ENCODE results near the gene SMC1B. TPM values are rescaled to one million over a fixed set of nuclear protein-coding genes. Genes with fewer than 3 reads are reported as not detected.

SMC1B gene
- total RNA-seq, 3 donors from 2014 or later (not counting 1 experiment from before 2014, with no cell fraction given): 0.07 to 0.09 TPM; not detected in 1

DNA sequence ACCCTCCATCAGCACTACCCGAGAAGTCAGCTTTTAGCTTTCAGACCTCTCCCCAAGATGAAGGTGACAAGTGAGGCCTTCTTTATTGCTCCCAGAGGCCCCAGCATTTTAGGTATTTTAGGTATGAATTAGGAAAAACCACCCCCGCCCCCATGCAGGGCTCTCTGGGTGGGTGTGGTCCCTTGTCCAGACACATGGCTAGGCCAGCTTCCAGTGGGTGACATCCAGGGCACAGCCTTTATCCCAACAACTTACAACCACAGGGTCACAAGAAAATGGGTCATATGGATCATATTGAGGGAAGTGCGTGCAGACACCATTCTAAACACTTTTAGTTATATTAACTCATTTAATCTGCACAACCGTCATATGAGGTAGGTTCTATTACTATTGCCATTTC lies 42.2 kb upstream of the SMC1B start:
- H3K36me3 Mint-ChIP-seq: no peaks in the 10 kb centered on the region
- no peak for ATAC-seq
- intact Hi-C loops (cut with micrococcal nuclease): no loop called here
- no peaks in the 10 kb centered on the region for H3K9me3 Mint-ChIP-seq
- TF ChIP-seq, protein P1, sequence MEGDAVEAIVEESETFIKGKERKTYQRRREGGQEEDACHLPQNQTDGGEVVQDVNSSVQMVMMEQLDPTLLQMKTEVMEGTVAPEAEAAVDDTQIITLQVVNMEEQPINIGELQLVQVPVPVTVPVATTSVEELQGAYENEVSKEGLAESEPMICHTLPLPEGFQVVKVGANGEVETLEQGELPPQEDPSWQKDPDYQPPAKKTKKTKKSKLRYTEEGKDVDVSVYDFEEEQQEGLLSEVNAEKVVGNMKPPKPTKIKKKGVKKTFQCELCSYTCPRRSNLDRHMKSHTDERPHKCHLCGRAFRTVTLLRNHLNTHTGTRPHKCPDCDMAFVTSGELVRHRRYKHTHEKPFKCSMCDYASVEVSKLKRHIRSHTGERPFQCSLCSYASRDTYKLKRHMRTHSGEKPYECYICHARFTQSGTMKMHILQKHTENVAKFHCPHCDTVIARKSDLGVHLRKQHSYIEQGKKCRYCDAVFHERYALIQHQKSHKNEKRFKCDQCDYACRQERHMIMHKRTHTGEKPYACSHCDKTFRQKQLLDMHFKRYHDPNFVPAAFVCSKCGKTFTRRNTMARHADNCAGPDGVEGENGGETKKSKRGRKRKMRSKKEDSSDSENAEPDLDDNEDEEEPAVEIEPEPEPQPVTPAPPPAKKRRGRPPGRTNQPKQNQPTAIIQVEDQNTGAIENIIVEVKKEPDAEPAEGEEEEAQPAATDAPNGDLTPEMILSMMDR (IDR thresholded peaks at IDR 0.05): no peak
- no peaks in the 10 kb centered on the region for H3K4me1 ChIP-seq (ENCODE audit: control insufficient read depth, insufficient read depth, low read length)
- no peak overlapping the region for H3K4me3 Mint-ChIP-seq
- no peaks in the 10 kb centered on the region for H3K36me3 ChIP-seq (ENCODE audit: control insufficient read depth, insufficient read depth, low read length)
- 100% methylated on average over 2 of the region's 4 CpGs for WGBS (ENCODE audit: insufficient coverage)
- H3K27ac ChIP-seq (ENCODE audit: low read length): no peak overlapping the region
- no peaks in the 10 kb centered on the region for H3K4me1 Mint-ChIP-seq
- no peak for DNase-seq
- H3K27me3 ChIP-seq (ENCODE audit: control insufficient read depth, insufficient read depth, low read length): no peaks in the 10 kb centered on the region
- H3K4me3 ChIP-seq (ENCODE audit: low read length): no peak overlapping the region
- H3K9me3 ChIP-seq (ENCODE audit: control insufficient read depth, insufficient read depth, low read length): no peaks in the 10 kb centered on the region
- peaks cover 8 to 10% of the 10 kb centered on the region in 2 donors for H3K27me3 Mint-ChIP-seq (ENCODE audit: low read depth in 2 of 2)
- no peak overlapping the region for H3K27ac Mint-ChIP-seq

DNA sequence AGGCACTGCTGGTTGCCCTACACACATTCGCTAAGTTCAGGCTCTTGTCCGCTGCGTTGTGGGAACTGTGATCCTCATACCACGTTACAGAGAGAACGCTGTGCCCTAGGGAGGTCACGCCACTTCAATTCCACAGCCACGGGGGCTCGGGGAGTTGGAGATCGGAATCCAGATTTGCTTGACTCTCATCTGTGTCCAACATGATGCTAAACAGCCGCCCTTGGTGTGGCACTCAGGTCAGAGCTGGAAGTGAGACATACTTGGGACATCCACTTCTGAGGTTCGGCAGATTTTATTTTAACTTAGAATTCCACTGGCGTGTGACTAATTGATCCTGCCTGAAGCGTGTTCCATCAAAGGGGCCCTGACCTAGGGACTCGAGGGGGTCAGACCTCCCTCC lies 41.8 kb upstream of the SMC1B start:
- intact Hi-C loops (cut with micrococcal nuclease): no loop called here
- Mint-ChIP-seq H3K4me1 (no peaks in the 10 kb centered on the region), H3K27ac (no peak overlapping the region), H3K9me3 (no peaks in the 10 kb centered on the region), H3K27me3 (ENCODE audit: low read depth in 2 of 2) (peaks cover 8 to 10% of the 10 kb centered on the region in 2 donors), H3K4me3 (no peak overlapping the region), H3K36me3 (no peaks in the 10 kb centered on the region)
- Histone ChIP-seq H3K36me3 (ENCODE audit: control insufficient read depth, insufficient read depth, low read length) (no peaks in the 10 kb centered on the region), H3K9me3 (ENCODE audit: control insufficient read depth, insufficient read depth, low read length) (no peaks in the 10 kb centered on the region), H3K27me3 (ENCODE audit: control insufficient read depth, insufficient read depth, low read length) (no peaks in the 10 kb centered on the region), H3K4me1 (ENCODE audit: control insufficient read depth, insufficient read depth, low read length) (no peaks in the 10 kb centered on the region), H3K4me3 (ENCODE audit: low read length) (no peak overlapping the region), H3K27ac (ENCODE audit: low read length) (no peak overlapping the region)
- WGBS (ENCODE audit: insufficient coverage): 89% methylated on average over 14 of the region's 14 CpGs
- DNase-seq: no peak
- TF ChIP-seq, protein P1 (IDR thresholded peaks at IDR 0.05): no peak
- ATAC-seq: no peak

DNA sequence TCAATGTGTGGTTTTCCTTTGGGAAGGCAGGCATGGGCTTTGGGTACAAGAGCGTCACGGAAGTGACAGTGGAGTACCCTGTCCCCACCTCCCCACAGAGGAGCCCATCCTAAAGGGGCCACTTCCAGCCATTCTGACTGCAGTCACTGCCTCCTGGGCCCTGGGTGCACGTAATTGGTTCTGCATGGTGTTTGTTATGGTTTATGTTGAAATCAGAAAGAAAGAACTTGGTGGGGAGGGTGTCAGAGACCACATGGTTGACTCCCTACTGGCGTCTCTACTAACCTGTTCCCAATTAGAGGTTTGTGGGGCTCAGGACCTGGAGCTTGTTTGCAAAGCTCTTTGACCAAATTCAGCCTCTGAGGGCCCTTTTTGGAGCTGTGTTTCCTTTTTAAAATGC lies 40.9 kb upstream of the SMC1B start:
- 65% methylated on average over 2 of the region's 4 CpGs for WGBS (ENCODE audit: insufficient coverage)
- Mint-ChIP-seq H3K36me3 (no peaks in the 10 kb centered on the region), H3K27ac (no peak overlapping the region), H3K4me1 (no peaks in the 10 kb centered on the region), H3K4me3 (no peak overlapping the region), H3K9me3 (no peaks in the 10 kb centered on the region), H3K27me3 (ENCODE audit: low read depth in 2 of 2) (peaks cover 8 to 10% of the 10 kb centered on the region in 2 donors)
- Histone ChIP-seq H3K9me3 (ENCODE audit: control insufficient read depth, insufficient read depth, low read length) (no peaks in the 10 kb centered on the region), H3K36me3 (ENCODE audit: control insufficient read depth, insufficient read depth, low read length) (no peaks in the 10 kb centered on the region), H3K4me3 (ENCODE audit: low read length) (no peak overlapping the region), H3K27me3 (ENCODE audit: control insufficient read depth, insufficient read depth, low read length) (no peaks in the 10 kb centered on the region), H3K27ac (ENCODE audit: low read length) (no peak overlapping the region), H3K4me1 (ENCODE audit: control insufficient read depth, insufficient read depth, low read length) (no peaks in the 10 kb centered on the region)
- no peak for DNase-seq
- ATAC-seq: no peak
- intact Hi-C loops (cut with micrococcal nuclease): no loop called here
- TF ChIP-seq, protein P1 (IDR thresholded peaks at IDR 0.05): no peak

DNA sequence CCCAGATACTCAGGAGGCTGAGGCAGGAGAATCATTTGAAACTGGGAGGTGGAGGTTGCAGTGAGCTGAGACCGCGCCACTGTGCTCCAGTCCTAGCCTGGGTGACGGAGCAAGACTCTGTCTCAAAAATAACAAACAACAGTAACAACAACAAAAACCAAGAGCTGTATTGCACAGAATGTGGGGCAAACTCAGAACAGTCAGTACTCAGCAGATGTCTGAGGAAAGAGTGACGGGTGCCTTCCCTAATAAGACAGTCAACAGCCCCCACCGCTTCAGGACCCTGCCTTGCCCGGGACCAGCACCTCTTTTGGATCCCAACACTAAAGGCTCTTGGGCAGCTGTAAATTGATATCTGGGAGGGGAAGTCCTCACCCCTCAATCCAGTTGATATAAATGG lies 40.4 kb upstream of the SMC1B start:
- intact Hi-C loops (cut with micrococcal nuclease): no loop called here
- Mint-ChIP-seq H3K36me3 (no peaks in the 10 kb centered on the region), H3K27ac (no peak overlapping the region), H3K27me3 (ENCODE audit: low read depth in 2 of 2) (peaks cover 8 to 10% of the 10 kb centered on the region in 2 donors), H3K4me3 (no peak overlapping the region), H3K4me1 (no peaks in the 10 kb centered on the region), H3K9me3 (no peaks in the 10 kb centered on the region)
- no peaks in the 10 kb centered on the region for H3K4me1 ChIP-seq (ENCODE audit: control insufficient read depth, insufficient read depth, low read length)
- H3K9me3 ChIP-seq (ENCODE audit: control insufficient read depth, insufficient read depth, low read length): no peaks in the 10 kb centered on the region
- DNase-seq: no peak
- H3K4me3 ChIP-seq (ENCODE audit: low read length): no peak overlapping the region
- ATAC-seq: no peak
- TF ChIP-seq, protein P1 (IDR thresholded peaks at IDR 0.05): no peak
- no peak overlapping the region for H3K27ac ChIP-seq (ENCODE audit: low read length)
- H3K27me3 ChIP-seq (ENCODE audit: control insufficient read depth, insufficient read depth, low read length): no peaks in the 10 kb centered on the region
- WGBS (ENCODE audit: insufficient coverage): 100% methylated on average over 6 of the region's 6 CpGs
- no peaks in the 10 kb centered on the region for H3K36me3 ChIP-seq (ENCODE audit: control insufficient read depth, insufficient read depth, low read length)
